Cerebellar nuclear complex (tissue), 1 donor: ENCODE data around the gene PKHD1.

Experiments used
- DNase-seq, 2 experiments: peaks; one replicate each; lab custom pipeline; 2025; lab: John Stamatoyannopoulos, UW

PKHD1 gene

GRCh38 chr6:51702851-51703250, 384.6 kb downstream of the PKHD1 start:
- no peak for DNase-seq

- no peak for DNase-seq
Observed at GRCh38 chr6:51684603-51685002, 402.8 kb downstream of the PKHD1 start.

- no peak for DNase-seq
Observed at GRCh38 chr6:51684038-51684437, 403.4 kb downstream of the PKHD1 start.

DNA sequence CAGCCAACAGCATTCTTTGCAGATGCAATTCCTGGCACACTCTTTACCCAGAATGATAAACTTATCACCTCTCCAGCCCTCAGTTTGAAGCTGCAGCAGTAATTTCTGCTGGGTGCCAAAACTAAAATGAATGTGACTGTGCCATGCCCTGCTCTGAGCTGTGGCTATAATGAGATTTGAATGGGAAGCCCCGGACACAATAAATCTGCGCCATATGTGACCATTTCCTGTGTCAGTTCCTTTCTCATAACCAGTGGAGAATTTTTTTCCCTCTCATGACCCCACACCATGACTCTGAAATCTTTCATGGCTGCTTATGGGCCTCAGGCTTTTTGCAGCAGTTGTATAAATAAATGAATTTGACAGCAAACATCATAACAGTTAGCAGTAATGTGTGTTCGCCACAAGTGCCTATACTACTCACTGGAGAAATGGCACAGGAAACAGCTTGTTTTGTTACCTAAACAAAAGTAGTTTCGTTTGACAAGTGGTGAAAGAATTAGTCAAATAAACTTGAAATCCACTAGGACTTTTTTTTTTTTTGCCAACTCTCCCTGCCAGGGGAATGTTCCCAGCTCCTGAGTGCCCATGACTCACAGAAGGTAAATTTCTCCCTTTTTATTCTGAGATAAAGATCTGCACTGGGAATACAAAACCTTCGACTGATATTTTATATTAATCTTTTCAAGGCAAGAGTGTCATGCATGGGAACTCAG, 408.4 kb downstream of the PKHD1 start:
- no peak for DNase-seq

DNA sequence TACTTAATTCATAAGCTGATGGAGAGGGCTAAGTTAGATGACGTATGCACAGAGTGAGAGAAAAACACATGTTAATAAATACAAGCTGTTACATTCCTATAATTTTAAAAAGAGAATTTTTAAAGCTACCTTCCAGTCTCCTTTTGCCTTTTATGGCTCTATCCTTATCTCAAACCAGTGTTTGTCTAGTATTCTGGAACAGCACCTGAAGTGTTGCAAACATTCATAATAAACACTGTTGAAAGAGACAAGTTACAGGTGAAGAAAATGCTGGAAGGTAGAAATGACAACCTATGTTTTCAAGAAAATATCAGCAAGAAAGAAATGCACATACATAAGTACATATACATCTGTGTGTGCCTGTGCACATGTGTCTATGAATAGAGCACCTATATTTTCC, 409.1 kb downstream of the PKHD1 start:
- DNase-seq: no peak

DNA sequence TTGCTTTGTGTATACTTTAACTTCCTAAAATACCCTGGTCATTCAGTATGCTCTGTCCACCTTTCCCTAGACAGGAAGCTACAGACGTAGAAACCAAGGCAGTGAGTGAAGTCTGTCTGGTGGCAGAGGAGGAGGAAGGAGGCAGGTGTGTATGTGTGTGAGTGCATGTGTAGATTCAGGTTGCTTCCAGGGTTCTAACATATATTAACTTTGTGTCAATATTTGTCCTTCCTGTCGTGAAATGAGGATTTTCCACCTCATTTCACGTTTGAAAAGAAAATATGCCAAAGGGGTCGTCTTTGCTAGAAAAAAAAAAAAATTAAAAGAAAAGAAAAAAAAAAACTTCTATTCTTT, 411.5 kb downstream of the PKHD1 start:
- DNase-seq: no peak

DNA sequence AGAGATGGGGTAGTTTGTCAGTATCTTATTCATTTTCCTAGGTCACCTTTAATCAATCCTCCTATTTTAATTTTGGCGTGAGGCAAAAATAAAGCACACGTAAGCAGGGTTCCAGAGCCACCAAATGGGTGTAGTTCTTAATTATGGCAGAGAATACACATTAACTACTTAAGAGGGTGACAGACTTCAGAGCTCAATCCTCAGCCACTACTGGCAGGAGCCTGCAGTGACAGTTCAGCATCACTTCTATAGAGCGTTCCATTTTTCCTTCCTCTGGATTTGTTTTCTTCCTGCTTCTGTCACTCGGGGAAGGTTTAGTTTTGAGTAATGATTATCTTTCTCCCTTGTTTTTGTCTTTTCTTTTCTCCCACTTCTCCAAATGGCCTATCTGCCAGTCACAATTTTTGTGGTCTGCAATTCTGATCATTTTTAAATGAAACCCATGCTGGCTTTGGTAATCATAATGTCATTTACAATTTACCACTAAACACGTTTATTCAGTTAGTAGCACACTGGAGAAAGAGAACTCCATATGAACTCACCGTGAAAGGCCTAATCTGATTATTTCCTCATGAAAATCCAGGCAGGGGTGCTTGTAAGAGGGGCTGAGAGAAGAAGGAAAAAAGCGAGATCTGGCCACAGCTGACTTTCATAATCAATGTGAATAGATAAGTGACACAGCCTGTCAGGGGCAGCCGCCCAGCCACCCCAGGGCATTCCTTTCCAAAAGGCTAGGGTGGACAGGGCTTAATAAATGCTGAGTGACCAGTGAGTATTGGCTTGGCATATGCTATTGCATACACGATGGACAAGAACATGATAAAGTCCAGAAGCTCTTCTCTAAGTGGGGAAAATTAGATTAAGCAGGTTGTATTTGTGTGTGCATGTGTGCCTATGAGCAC, 412.1 kb downstream of the PKHD1 start:
- DNase-seq: no peak

DNA sequence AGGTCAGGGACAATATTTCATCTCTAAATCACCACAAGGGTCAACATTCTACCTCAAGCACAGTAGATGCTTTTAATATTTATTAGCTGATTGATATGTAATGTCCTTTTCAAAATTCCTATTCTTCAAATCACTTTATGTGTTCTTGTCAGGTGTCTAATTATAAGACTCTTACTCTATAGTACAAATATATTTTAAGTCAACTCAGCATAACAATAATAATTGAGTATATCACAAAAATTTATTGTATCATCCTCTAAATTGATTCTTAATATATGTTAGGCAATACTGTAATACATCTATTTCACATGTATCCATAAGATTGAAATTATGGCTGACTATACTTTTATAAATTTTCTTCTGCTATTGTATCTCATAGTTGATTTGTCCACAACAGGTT, 423.9 kb downstream of the PKHD1 start:
- no peak for DNase-seq

GRCh38 chr6:51660767-51661166, 426.6 kb downstream of the PKHD1 start:
- no peak for DNase-seq

GRCh38 chr6:51657491-51657890, 429.9 kb downstream of the PKHD1 start:
- no peak for DNase-seq

GRCh38 chr6:51655517-51655916, 431.9 kb downstream of the PKHD1 start:
- DNase-seq: no peak

DNA sequence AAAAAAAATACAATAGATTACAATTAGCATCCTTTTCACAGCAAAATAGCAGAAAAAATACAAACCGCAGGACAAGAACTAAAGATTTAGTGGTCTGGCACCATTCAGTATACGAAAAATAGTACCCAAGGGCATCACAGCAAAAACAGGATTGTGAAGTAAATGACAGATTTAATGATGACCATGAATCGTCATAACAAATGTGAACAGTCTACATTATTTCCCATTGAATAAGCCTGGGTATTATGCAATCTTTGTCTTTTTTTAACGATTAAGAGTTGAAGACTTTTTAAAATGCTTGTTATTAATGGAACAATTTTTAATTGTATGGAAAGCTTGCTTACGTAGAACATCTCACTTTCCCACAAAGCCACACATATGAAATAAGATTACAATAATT, 432.8 kb downstream of the PKHD1 start:
- no peak for DNase-seq

DNA sequence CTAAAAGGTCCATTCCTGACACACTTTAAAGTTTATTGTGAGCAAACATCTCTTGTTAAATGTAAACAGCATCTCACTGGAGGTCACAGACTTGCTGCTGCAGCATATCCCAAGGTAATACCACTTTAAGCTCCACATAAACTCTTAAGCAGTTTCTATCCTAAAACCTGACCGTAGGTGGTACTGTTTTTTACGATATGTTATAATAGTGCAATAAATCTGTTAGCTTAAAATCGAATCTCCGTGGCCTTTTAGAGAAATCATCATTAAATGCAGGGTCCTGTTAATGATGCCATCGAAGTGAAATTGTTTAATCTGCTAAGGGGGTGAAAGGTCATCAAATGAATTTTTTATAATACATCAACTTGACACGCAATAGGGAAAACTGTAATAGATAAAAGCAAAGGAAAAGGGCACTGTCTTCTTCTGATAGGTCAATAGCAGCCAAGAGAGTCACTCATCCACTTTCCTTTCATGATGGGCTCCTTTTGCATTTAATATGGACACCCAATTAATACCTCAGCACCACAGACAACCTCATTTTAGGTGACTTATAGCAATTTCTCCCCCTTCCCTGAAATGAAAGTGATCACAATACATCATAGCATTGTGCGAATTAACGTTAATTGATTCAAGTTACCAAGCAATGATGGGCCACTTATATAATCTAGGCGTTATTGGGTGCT, 436.1 kb downstream of the PKHD1 start:
- DNase-seq: no peak

GRCh38 chr6:51648774-51649173, 438.6 kb downstream of the PKHD1 start:
- DNase-seq: no peak

DNA sequence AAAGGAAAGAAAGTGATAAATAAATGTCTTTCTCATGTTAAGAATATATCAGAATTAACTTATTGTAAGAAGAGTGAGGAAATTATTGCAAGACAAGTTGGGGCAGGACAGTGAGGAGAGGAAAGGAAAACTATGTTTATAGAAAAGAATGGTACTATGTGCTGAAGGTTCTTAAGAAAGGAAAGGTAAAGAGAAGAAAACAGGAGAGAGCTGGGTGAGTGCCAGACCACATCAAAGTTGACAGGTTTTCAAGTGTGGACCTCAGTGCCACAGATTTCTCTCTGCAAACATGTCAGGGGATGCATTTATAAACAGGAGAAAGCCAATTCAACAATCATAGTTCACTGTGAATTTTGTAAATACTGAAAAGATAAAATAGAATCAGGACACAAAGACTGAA, 439.2 kb downstream of the PKHD1 start:
- no peak for DNase-seq

DNA sequence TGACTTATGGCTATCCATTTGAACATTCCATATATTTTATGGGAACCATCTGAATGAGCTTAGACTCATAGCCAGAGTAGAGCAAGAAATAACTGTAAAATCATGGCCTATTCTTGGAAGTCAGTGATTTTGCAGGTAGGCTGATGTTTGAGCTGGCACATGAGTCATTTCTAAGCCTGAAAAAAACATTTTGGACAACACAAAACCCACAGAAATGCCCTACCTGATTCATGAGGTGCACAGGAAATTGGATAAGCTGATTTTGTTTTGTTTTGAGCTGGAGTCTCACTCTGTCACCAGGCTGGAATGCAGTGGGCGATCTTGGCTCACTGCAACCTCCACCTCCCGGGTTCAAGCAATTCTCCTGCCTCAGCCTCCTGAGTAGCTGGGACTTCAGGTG, 443.0 kb downstream of the PKHD1 start:
- no peak for DNase-seq

- no peak for DNase-seq
Observed at GRCh38 chr6:51640021-51640420, 447.4 kb downstream of the PKHD1 start.

DNA sequence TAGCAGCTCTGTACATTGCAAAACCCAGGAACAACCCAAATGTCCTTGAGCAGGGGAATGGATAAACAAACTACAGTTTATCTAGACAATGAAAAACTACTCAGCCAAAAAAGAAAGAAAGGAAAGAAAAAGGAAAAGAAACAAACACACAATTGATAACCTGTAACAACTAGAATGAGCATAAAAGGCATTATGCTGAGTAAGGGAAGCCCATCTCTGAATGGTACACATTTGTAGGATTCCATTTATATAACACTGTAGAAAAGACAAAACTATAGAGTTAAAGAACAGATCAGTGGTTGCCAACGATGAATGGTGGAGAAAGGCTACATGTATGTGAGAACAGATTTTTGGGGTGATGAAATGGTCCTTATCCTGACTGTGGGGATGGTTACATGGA, 454.0 kb downstream of the PKHD1 start:
- no peak for DNase-seq

GRCh38 chr6:51630011-51630410, 457.4 kb downstream of the PKHD1 start:
- DNase-seq: no peak

DNA sequence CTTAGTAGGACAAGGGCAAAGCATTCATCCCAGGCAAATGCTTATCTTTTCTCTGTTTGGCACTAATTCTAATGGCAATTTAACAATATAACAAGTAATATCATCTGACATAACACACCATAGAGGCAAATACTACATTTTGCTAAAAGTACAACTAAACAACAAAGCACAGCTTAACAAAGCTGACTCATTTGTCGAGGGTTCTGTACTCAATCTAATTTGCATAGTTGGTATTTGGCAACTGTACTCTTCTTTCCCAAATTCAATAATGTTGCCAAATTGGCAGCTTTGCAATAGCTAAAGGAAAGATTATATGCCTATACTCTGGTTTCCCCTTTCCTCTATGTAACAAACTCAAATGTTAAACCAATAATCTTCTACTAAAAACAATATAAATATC, 461.0 kb downstream of the PKHD1 start:
- DNase-seq: no peak

GRCh38 chr6:51625566-51625965, 461.8 kb downstream of the PKHD1 start:
- DNase-seq: no peak

- DNase-seq: no peak
Observed at GRCh38 chr6:51620971-51621370, 466.4 kb downstream of the PKHD1 start.
